ENCODE results near the gene BOK.
A peak's percentile ranks its signal among the peaks of the same experiment; 100 is the strongest.

The BOK gene

DNA sequence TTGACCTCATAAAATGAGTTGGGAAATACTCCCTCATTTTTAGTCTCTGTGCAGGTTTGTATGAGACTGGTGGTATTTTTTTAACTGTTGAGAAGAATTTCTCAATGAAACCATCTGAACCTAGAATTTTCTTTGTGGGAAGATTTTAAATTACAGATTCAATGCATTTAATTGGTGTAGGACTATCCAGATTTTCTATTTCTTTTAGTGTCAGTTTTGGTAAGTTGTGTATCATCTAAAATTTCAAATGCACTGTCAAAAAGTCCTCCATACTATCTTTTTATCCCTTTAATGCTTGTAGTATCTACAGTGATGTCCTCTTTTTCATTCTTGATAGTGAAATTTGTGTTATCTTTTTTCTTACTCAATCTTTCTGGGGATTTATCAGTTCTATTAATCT, 1.8 kb upstream of the BOK start:
- H3K4me3 ChIP-seq = no peak overlapping the region
- H3K9me3 ChIP-seq = peaks cover 0 to 3% (median 2%) of the 10 kb centered on the region in 3 donors
- H3K36me3 ChIP-seq = no peaks in the 10 kb centered on the region
- TF ChIP-seq, protein P1, sequence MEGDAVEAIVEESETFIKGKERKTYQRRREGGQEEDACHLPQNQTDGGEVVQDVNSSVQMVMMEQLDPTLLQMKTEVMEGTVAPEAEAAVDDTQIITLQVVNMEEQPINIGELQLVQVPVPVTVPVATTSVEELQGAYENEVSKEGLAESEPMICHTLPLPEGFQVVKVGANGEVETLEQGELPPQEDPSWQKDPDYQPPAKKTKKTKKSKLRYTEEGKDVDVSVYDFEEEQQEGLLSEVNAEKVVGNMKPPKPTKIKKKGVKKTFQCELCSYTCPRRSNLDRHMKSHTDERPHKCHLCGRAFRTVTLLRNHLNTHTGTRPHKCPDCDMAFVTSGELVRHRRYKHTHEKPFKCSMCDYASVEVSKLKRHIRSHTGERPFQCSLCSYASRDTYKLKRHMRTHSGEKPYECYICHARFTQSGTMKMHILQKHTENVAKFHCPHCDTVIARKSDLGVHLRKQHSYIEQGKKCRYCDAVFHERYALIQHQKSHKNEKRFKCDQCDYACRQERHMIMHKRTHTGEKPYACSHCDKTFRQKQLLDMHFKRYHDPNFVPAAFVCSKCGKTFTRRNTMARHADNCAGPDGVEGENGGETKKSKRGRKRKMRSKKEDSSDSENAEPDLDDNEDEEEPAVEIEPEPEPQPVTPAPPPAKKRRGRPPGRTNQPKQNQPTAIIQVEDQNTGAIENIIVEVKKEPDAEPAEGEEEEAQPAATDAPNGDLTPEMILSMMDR (IDR thresholded peaks at IDR 0.05) = no peak
- H3K4me1 ChIP-seq = peaks cover 0 to 32% (median 25%) of the 10 kb centered on the region in 4 donors
- H3K27me3 ChIP-seq = peaks cover 0 to 55% of the 10 kb centered on the region in 2 donors
- intact Hi-C loops (cut with DNase I; ENCODE audit: low total_unique reads) = no loop called here
- DNase-seq = no peak
- no peak overlapping the region for H3K27ac ChIP-seq

DNA sequence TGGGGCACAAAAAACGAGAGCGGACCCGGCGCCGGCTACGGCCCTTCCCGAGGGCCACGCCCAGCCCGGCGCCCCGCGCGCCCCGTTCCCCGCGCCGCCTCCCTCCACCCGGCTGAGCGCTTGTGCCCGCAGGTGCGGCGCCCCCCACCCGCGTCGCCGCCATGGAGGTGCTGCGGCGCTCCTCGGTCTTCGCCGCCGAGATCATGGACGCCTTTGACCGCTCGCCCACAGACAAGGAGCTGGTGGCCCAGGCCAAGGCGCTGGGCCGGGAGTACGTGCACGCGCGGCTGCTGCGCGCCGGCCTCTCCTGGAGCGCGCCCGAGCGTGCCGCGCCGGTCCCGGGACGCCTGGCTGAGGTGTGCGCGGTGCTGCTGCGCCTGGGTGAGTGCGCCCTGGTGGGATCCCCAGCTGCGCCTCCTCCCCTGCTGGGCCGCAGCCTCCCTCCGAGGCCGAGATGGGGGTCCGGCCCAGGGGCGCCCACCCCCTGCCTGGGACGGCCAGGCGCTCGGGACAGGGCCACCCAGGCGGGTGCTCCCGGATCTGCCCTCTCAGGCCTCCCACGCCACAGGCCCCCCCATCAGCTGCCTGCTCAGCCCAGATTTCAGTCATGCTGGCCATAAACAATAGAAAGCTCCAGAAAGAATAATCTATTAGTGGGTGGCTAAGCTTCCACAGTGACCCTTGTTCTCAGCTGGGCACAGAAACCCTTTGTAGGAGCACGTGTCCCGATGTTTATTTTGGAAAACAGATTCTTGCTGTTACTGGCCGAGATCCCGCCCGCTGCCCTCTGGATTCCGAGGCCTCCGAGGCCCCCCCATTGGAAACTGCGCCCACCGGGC, 997 bp downstream of the BOK start:
- Histone ChIP-seq H3K36me3 (peaks cover 0 to 7% (median 0%) of the 10 kb centered on the region in 3 donors), H3K4me3 (peak overlapping the region; percentile 50 to 64), H3K4me1 (peaks cover 0 to 50% (median 34%) of the 10 kb centered on the region in 4 donors), H3K9me3 (peaks cover 0 to 3% (median 2%) of the 10 kb centered on the region in 3 donors), H3K27ac (no peak overlapping the region), H3K27me3 (peaks cover 0 to 29% of the 10 kb centered on the region in 2 donors)
- intact Hi-C loops (cut with DNase I; ENCODE audit: low total_unique reads) = loop anchor here (5.0 kb wide), 1 partner anchor 52 kb away; the partner anchor contains the start of gene STK25
- TF ChIP-seq, protein P1 (IDR thresholded peaks at IDR 0.05) = no peak
- no peak for DNase-seq

DNA sequence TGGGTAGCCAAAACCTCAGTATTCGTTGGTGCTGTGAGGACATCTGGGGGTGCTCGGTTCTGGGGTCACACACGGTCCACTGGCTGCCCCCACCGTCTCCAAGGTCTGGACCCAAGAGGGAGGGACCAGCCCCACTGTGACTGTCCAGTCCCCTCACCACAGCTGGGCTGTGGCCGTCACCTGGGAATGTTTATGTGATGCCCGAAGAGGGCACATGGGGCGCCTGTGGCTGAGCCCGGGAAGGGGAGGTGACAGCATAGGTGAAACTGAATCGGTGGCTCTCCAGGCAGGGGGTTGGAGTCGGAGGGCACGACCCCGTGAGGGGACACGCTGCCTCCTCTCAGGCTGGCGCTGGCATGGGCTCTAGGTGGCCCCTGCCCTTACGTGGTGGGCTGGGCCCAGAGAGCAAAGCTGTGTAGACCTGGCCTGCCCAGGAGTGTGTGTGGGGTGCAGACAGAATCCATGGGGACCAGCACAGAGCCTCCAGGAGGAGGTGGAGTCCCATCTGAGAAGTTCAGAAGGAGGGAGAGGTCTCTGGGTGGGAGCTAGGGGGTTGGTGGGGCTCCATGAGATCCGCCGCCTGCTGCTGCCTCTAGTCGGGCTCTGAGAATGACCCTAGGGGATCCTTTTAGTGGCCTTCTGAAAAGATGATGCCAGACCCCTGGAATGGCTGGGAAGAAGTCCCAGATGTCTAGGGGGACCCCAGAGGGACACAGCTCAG, 1.8 kb downstream of the BOK start:
- DNase-seq = no peak
- H3K4me3 ChIP-seq = peak overlapping the region; percentile 50 to 64

DNA sequence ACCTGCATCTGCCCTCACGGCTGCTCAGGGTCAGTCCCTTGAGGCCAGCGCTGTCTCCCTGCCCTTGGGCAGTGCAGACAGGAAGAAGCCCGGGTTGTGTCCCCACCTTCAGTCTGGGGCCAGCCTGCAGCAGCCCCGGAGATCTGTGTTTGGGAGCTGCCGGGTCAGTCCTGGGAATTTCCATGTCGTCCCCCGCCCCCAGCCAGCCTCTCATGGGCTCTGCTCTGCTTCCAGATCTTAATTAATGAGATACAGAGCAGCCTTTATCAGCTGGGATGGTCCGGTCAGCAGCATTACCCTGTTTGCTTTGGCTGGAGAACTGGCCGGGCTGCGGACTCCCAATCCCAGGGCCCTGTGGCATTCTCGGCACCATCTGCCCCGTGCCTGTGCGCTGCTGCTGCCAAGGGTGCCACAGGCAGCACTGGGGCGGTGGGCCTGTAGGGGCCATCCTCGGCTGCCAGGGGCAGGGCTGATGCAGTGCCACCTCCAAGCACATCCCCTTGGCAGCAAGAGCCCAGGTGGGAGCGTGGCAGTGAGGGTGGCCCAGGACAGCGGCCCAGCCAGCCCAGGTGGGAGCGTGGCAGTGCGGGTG, 2.4 kb downstream of the BOK start:
- intact Hi-C loops (cut with DNase I; ENCODE audit: low total_unique reads) = loop anchor here (5.0 kb wide), 1 partner anchor 54 kb away; the partner anchor contains the start of gene STK25
- TF ChIP-seq, protein P1 (IDR thresholded peaks at IDR 0.05) = no peak
- Histone ChIP-seq H3K9me3 (peaks cover 0 to 3% (median 2%) of the 10 kb centered on the region in 3 donors), H3K36me3 (peaks cover 0 to 7% (median 0%) of the 10 kb centered on the region in 3 donors), H3K27ac (peak overlapping the region in 1 of 2 donors; percentile 12), H3K4me3 (no peak overlapping the region), H3K27me3 (peaks cover 0 to 21% of the 10 kb centered on the region in 2 donors), H3K4me1 (peaks cover 0 to 54% (median 34%) of the 10 kb centered on the region in 4 donors)
- DNase-seq = peak in 1 of 2 donors; percentile 68

More for the DNA sequence above, 1.8 kb downstream of the BOK start:
- Histone ChIP-seq H3K4me1 (peaks cover 0 to 54% (median 34%) of the 10 kb centered on the region in 4 donors), H3K27me3 (peaks cover 0 to 28% of the 10 kb centered on the region in 2 donors), H3K27ac (peak overlapping the region in 1 of 2 donors; percentile 12), H3K36me3 (peaks cover 0 to 7% (median 0%) of the 10 kb centered on the region in 3 donors), H3K9me3 (peaks cover 0 to 3% (median 2%) of the 10 kb centered on the region in 3 donors)
- TF ChIP-seq, protein P1 (IDR thresholded peaks at IDR 0.05) = no peak
- intact Hi-C loops (cut with DNase I; ENCODE audit: low total_unique reads) = loop anchor here (5.0 kb wide), 1 partner anchor 53 kb away; the partner anchor contains the start of gene STK25

DNA sequence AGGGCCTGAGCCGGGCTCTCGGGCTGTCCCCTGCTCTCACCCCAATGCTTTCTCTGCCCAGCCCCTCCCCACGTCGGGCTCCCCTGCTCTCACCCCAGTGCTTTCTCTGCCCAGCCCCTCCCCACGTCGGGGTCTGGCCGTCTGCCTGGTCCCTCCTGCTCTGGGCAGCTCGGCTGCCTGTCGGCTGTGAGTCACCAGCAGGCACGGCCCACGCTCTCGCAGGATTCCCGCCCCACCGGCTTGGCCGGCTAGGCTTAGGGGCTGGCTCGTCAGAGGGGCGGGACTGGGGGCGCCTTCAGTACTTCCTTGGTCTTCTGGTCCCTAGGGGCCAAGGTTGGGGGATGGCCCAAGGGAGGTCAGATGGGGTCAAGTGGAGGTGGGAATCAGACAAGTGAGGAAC, 3.3 kb downstream of the BOK start:
- H3K27ac ChIP-seq = no peak overlapping the region
- DNase-seq = peak in 1 of 2 donors; percentile 83
- peaks cover 0 to 20% of the 10 kb centered on the region in 2 donors for H3K27me3 ChIP-seq

More for the DNA sequence above, 3.3 kb downstream of the BOK start:
- peaks cover 0 to 7% (median 0%) of the 10 kb centered on the region in 3 donors for H3K36me3 ChIP-seq
- intact Hi-C loops (cut with DNase I; ENCODE audit: low total_unique reads) = loop anchor here (5.0 kb wide), 1 partner anchor 55 kb away; the partner anchor contains the start of gene STK25
- peaks cover 0 to 2% (median 2%) of the 10 kb centered on the region in 3 donors for H3K9me3 ChIP-seq
- no peak overlapping the region for H3K4me3 ChIP-seq
- H3K4me1 ChIP-seq = peaks cover 0 to 54% (median 34%) of the 10 kb centered on the region in 4 donors
- TF ChIP-seq, protein P1 (IDR thresholded peaks at IDR 0.05) = no peak

Measured in tibial artery (tissue), 4 donors.